DMS153 treated with DMSO at 0.1 percent for 48 hours (cell line): ENCODE data around the gene RASAL3.
"Not testable (repeated sequence)": the region's sequence is repeated elsewhere in the genome, so short reads cannot be mapped to it uniquely, and the experiment has no call there.

ENCODE experiments used
- DNase-seq: peaks from one replicate; lab custom pipeline; 2025; ENCODE audit not compliant: unreplicated experiment; lab: John Stamatoyannopoulos, UW

Gene RASAL3

GRCh38 chr19:15421136-15421695 lies 43.1 kb downstream of the RASAL3 start:
- no peak for DNase-seq

DNA sequence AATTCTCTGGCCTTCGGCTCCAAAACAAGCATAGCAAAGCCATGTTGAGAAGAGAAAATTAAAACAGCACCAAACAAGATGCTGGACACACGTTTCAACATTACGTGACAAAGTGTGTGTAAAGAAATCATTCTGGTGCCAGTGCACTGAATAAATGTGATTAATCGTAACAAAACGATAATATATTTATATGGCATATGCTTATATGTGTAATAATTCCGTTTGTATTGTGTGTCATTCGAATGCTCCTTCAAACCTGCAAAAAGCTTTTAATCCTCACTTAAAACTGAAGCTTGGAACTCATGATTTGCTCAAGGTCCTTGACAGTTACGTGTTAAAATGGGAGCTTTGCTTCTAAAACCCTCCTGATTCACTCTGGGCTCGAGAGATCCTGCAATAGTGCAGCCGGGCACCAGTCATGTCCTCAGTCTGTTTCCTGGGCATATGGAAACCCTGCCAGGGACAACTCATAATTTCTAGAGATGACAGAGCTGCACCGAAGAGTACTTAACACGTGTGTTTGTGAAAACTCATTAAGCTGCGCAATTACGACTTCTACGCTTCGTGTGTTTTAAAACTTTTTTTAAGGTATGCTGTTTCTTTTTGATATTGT lies 44.8 kb downstream of the RASAL3 start:
- no peak for DNase-seq

DNA sequence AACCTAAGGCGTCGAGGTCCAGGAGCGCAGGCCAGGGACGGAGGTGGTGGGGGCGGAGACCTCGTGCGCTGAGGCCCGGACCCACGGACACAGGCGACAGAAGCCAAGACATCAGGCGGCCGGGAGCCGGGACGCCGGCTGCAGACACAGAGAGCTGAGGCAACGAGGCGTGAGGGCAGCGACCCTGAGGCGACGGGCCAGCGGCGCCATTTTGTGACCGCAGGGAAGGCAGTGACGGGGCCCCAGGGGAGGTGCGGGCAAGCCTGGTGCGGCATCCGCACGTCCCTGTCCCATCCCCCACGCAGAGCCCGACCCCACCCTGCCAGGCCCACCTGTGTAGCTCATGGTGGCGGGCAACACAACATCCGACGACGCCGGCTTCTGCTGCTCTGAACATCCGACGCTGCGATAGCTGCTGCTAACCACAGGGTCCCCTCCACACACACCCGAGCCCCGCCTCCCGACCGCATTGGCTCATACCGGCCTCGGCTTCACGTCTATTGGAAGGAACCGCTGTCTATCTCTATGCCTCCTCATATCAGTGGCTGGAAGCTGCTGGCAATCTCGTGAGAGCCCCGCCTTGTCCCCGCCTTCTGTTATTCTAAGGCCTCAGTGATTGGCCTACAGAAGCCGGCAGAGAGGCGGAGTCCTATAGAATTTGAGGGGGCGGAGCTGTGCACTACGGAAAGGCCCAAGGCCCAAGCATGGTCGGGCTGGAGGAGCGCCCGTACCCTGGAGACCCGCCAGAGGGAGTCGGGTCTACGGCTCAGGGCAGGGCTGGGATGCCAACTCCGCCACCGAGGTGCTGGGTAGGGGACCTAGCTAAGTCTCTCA lies 45.5 kb downstream of the RASAL3 start, which contains the start of gene AKAP8L:
AKAP8L (minus strand) TSS at position 410 of the 834 bp plus-strand sequence; CDS start at position 345, 65 bp downstream.
- DNase-seq = peak; percentile 98

GRCh38 chr19:15418231-15418578 lies 46.1 kb downstream of the RASAL3 start:
- DNase-seq = no peak

GRCh38 chr19:15417699-15418098 lies 46.6 kb downstream of the RASAL3 start:
- no peak for DNase-seq

DNA sequence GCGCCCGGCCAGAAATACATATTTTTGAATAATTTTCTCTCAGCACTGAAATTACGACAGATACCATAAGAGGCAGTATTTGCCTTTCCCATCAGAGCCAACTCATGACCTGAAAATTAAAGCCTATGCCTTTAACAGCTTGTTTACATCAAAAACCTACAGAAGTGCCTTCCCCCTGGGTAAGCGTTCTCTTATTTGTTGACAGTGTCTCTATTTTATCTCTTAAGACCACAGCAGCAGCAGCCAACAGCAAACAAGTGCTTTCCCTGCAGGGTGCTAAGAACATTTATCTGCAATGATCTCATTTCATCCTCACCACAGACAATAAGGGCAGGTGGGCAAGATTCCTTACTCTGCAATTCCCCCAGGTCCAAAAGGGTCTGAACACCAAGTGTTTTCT lies 51.5 kb downstream of the RASAL3 start:
- no peak for DNase-seq

DNA sequence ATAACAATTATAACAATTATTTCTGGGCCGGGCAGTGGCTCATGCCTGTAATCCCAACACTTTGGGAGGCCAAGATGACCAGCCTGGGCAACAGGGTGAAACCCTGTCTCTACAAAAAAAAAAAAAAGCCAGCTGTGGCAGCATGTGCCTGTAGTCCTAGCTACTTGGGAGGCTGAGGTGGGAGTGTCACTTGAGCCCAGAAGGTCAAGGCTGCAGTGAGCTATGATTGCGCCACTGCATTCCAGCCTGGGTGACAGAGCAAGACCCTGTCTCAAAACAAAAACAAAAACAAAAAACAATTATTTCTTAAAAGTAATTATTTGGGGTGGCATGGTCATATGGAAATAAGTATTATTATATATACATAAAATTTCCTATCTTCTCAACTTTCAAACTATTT lies 53.0 kb downstream of the RASAL3 start:
- not testable (repeated sequence) for DNase-seq

DNA sequence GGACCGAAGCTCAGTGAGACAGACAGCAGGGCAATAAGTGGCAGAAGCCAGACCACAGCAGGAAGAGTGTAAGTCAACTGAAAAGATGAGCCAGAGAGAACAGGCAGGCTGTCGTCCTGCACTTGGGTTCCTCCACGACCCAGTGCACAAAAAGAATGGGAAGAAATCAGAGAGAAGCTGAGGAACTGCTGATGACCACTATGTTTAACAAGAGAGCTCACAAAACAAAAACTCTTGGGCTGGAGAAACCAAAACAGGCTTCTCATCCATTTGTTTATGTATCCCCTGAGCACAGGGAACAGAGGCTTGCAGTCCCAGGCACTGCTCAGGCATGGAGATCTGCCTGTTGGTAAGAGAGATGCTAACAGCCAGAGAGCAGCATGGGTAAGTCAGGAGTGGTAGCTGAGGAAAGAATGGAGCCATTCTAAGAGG lies 59.5 kb downstream of the RASAL3 start:
- no peak for DNase-seq

GRCh38 chr19:15404097-15404779 lies 60.1 kb downstream of the RASAL3 start:
- DNase-seq = no peak

DNA sequence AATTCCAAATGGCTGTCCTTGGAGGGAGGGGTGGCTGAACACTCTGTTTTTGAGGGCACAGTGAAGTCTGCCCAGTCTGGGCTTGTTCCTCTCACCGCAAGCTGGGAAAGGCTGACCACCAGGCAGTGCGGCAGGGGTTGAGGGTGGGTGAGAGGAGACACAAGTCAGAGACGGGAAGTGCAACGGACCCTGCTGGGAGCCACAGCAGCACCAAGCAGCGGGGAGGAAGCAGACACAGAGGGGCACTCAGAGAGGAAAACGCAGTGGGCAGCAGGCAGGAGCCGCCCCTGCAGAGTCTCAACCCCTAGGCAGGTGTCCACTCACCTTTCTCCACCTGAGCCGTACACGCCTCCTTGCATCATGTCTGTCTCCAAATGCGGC lies 61.2 kb downstream of the RASAL3 start:
- DNase-seq = no peak

GRCh38 chr19:15402411-15403150 lies 61.8 kb downstream of the RASAL3 start:
- no peak for DNase-seq
